ENCODE measurements around the gene DKKL1. TPM values are rescaled to one million over a fixed set of nuclear protein-coding genes. Genes with fewer than 3 reads are reported as not detected.

DKKL1 gene
- polyA plus RNA-seq, 1 of the 3 experiments (the other 2 are of a cell fraction), result 0.36 TPM

- 85% methylated on average over 5 of the region's 11 CpGs for WGBS (ENCODE audit: low lambda C conversion rate)
- Histone ChIP-seq H3K4me1 (ENCODE audit: control insufficient read depth in 1 of 2, insufficient read depth in 2 of 2, low read depth in 1 of 2, low read length in 1 of 2) (peaks cover 0 to 6% of the 10 kb centered on the region in 2 experiments; a peak in 1 of 4 replicates), H3K9ac (no peak overlapping the region), H3F3A (replicated peaks; ENCODE audit: insufficient read depth) (no peaks in the 10 kb centered on the region), H4K20me1 (ENCODE audit: insufficient read depth) (peaks cover 2% of the 10 kb centered on the region; the same call in 1 of the 2 replicates), H3K4me2 (no peak overlapping the region), H3K9me3 (no peaks in the 10 kb centered on the region), H3K4me3 (ENCODE audit: low read depth in 2 of 2, low read length in 1 of 2) (no peak overlapping the region), H2AFZ (ENCODE audit: low read depth) (no peak overlapping the region), H3K9me2 (no peaks in the 10 kb centered on the region), H3K36me3 (replicated peaks in 1 of 2; ENCODE audit: control insufficient read depth in 1 of 2, insufficient read depth in 2 of 2, low read length in 1 of 2) (peaks cover 23 to 28% of the 10 kb centered on the region in 2 experiments), H3K27me3 (ENCODE audit: insufficient read depth) (no peaks in the 10 kb centered on the region), H3K79me2 (ENCODE audit: insufficient read depth) (no peaks in the 10 kb centered on the region), H3K27ac (ENCODE audit: low read depth in 2 of 2, low read length in 1 of 2) (no peak overlapping the region)
- no peak for TF ChIP-seq GATA2 (CRISPR knock-in tag; IDR thresholded peaks at IDR 0.05)
- ChIA-PET POLR2A (no interaction called here), CTCF (no interaction called here)
- DNase-seq, result no peak
Measured at GRCh38 chr19:49340865-49341718, 22.6 kb upstream of the DKKL1 start.

- no peak overlapping the region for H2AFZ ChIP-seq (ENCODE audit: low read depth)
- WGBS (ENCODE audit: low lambda C conversion rate), result 86% methylated on average over 11 of the region's 11 CpGs
- H3K9me2 ChIP-seq, result no peaks in the 10 kb centered on the region
- H4K20me1 ChIP-seq (ENCODE audit: insufficient read depth), result no peaks in the 10 kb centered on the region
- ChIA-PET POLR2A (no interaction called here), CTCF (no interaction called here)
- no peaks in the 10 kb centered on the region for H3K79me2 ChIP-seq (ENCODE audit: insufficient read depth)
- no peaks in the 10 kb centered on the region for H3K9me3 ChIP-seq
- H3K36me3 ChIP-seq (replicated peaks in 1 of 2; ENCODE audit: control insufficient read depth in 1 of 2, insufficient read depth in 2 of 2, low read length in 1 of 2), result peaks cover 31 to 37% of the 10 kb centered on the region in 2 experiments
- no peak for DNase-seq
- no peaks in the 10 kb centered on the region for H3F3A ChIP-seq (replicated peaks; ENCODE audit: insufficient read depth)
- no peak overlapping the region for H3K27ac ChIP-seq (ENCODE audit: low read depth in 2 of 2, low read length in 1 of 2)
- H3K27me3 ChIP-seq (ENCODE audit: insufficient read depth), result no peaks in the 10 kb centered on the region
- H3K4me3 ChIP-seq (ENCODE audit: low read depth in 2 of 2, low read length in 1 of 2), result no peak overlapping the region
- H3K4me1 ChIP-seq (ENCODE audit: control insufficient read depth in 1 of 2, insufficient read depth in 2 of 2, low read depth in 1 of 2, low read length in 1 of 2), result peaks cover 0 to 6% of the 10 kb centered on the region in 2 experiments; a peak in 1 of 4 replicates
- H3K4me2 ChIP-seq, result no peak overlapping the region
- H3K9ac ChIP-seq, result no peak overlapping the region
- TF ChIP-seq FOXM1 (IDR thresholded peaks at IDR 0.05; ENCODE audit: low read depth) (no peak), CTCF (IDR thresholded peaks at IDR 0.05) (no peak), TAF1 (IDR thresholded peaks at IDR 0.05; ENCODE audit: borderline replicate concordance, low read depth, low read length) (no peak), IRF3 (IDR thresholded peaks at IDR 0.05; ENCODE audit: low read depth, low read length) (no peak), RCOR1 (IDR thresholded peaks at IDR 0.05; ENCODE audit: low read length) (no peak), REST (IDR thresholded peaks at IDR 0.05; ENCODE audit: low read depth, low read length) (no peak), YY1 (IDR thresholded peaks at IDR 0.05; ENCODE audit: low read depth) (no peak), NFIC (IDR thresholded peaks at IDR 0.05; ENCODE audit: borderline replicate concordance) (no peak), MEF2A (IDR thresholded peaks at IDR 0.05; ENCODE audit: borderline replicate concordance, low read depth) (no peak), SIN3A (IDR thresholded peaks at IDR 0.05; ENCODE audit: borderline replicate concordance, low read depth, low read length) (no peak), FOSL2 (IDR thresholded peaks at IDR 0.05; ENCODE audit: borderline replicate concordance, low read depth) (no peak), RXRA (IDR thresholded peaks at IDR 0.05; ENCODE audit: borderline replicate concordance, low read depth) (no peak), MAX (IDR thresholded peaks at IDR 0.05; ENCODE audit: low read depth) (no peak), RAD21 (IDR thresholded peaks at IDR 0.05; ENCODE audit: low read length) (no peak), PBX3 (IDR thresholded peaks at IDR 0.05) (no peak), JUND (IDR thresholded peaks at IDR 0.05) (no peak), RFX5 (IDR thresholded peaks at IDR 0.05; ENCODE audit: low read length) (no peak), TCF12 (IDR thresholded peaks at IDR 0.05) (no peak)
Measured at GRCh38 chr19:49342291-49342721, 21.4 kb upstream of the DKKL1 start.

Measured in SK-N-SH (cell line).